ENCODE data around the gene PTP4A2. TPM values are rescaled to one million over a fixed set of nuclear protein-coding genes. Genes with fewer than 3 reads are reported as not detected.

The PTP4A2 gene
- total RNA-seq, 4 donors from 2014 or later = 294 to 522 (median 353) TPM

- H3K27me3 ChIP-seq = no peaks in the 10 kb centered on the region
- no peak for ATAC-seq
- peaks cover 43 to 44% of the 10 kb centered on the region in 2 donors for H3K4me1 ChIP-seq
- in situ Hi-C loops (cut with MboI; ENCODE audit: low sequenced_read_pairs in 4 of 4) (no loop called here), intact Hi-C loops (cut with DNase I; ENCODE audit: low total_unique reads) (loop anchor here (10.0 kb wide), 1 partner anchor 53 kb away; no protein-coding TSS in a partner anchor)
- H3K27ac ChIP-seq = peak overlapping the region in 3 of 4 donors; percentile 0 to 14 (median 7)
- no peak overlapping the region for H3K4me3 ChIP-seq
- no peak for TF ChIP-seq POLR2A (IDR thresholded peaks at IDR 0.05)
- TF ChIP-seq, protein P1, sequence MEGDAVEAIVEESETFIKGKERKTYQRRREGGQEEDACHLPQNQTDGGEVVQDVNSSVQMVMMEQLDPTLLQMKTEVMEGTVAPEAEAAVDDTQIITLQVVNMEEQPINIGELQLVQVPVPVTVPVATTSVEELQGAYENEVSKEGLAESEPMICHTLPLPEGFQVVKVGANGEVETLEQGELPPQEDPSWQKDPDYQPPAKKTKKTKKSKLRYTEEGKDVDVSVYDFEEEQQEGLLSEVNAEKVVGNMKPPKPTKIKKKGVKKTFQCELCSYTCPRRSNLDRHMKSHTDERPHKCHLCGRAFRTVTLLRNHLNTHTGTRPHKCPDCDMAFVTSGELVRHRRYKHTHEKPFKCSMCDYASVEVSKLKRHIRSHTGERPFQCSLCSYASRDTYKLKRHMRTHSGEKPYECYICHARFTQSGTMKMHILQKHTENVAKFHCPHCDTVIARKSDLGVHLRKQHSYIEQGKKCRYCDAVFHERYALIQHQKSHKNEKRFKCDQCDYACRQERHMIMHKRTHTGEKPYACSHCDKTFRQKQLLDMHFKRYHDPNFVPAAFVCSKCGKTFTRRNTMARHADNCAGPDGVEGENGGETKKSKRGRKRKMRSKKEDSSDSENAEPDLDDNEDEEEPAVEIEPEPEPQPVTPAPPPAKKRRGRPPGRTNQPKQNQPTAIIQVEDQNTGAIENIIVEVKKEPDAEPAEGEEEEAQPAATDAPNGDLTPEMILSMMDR (IDR thresholded peaks at IDR 0.05 in 4 of 5, conservative IDR thresholded peaks at IDR 0.05 in 1 of 5) = no peak
- peaks cover 0 to 66% of the 10 kb centered on the region in 2 donors for H3K36me3 ChIP-seq
- DNase-seq = no peak
- H3K9me3 ChIP-seq = no peaks in the 10 kb centered on the region
These were observed 26.0 kb downstream of the PTP4A2 start for GRCh38 chr1:31911994-31912780.

DNA sequence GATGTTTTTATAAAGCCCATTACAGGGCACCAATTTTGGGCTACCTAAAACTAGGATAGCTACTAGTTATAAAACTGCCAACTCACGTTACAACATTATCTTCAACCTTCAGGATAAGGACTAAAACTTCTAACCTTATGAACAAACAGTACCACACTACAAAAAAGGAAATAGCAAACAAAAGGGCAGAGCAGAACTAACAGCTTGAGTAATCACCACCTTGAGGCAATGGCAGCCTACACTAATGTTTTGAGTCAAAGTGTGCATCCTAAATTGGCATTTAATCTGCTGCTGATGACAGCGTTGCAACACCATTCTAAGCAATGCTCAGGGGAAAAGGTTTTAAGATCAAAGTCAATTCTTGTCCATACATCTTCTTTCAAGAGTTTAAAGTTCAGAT, 27.2 kb downstream of the PTP4A2 start:
- H3K27ac ChIP-seq = peak overlapping the region; percentile 0 to 20 (median 9)
- intact Hi-C loops (cut with DNase I; ENCODE audit: low total_unique reads) (loop anchor here (10.0 kb wide), 1 partner anchor 54 kb away; no protein-coding TSS in a partner anchor), in situ Hi-C loops (cut with MboI; ENCODE audit: low sequenced_read_pairs in 4 of 4) (no loop called here)
- H3K4me1 ChIP-seq = peaks cover 39 to 40% of the 10 kb centered on the region in 2 donors
- H3K36me3 ChIP-seq = peaks cover 0 to 77% of the 10 kb centered on the region in 2 donors
- ATAC-seq = peak in 1 of 2 donors; percentile 30
- no peak overlapping the region for H3K4me3 ChIP-seq
- DNase-seq = no peak
- TF ChIP-seq POLR2A (IDR thresholded peaks at IDR 0.05) = no peak
- TF ChIP-seq, protein P1 (IDR thresholded peaks at IDR 0.05 in 4 of 5, conservative IDR thresholded peaks at IDR 0.05 in 1 of 5) = no peak
- no peaks in the 10 kb centered on the region for H3K27me3 ChIP-seq
- no peaks in the 10 kb centered on the region for H3K9me3 ChIP-seq

- Histone ChIP-seq H3K9me3 (no peaks in the 10 kb centered on the region), H3K36me3 (peaks cover 0 to 69% of the 10 kb centered on the region in 2 donors), H3K4me3 (no peak overlapping the region), H3K27ac (no peak overlapping the region), H3K4me1 (peaks cover 34 to 35% of the 10 kb centered on the region in 2 donors), H3K27me3 (no peaks in the 10 kb centered on the region)
- no peak for ATAC-seq
- TF ChIP-seq, protein P1 (IDR thresholded peaks at IDR 0.05 in 4 of 5, conservative IDR thresholded peaks at IDR 0.05 in 1 of 5) = no peak
- no peak for DNase-seq
- intact Hi-C loops (cut with DNase I; ENCODE audit: low total_unique reads) (loop anchor here (10.0 kb wide), 2 partner anchors 55 to 95 kb away; partner anchors contain the start of gene SPOCD1), in situ Hi-C loops (cut with MboI; ENCODE audit: low sequenced_read_pairs in 4 of 4) (no loop called here)
These were observed 28.5 kb downstream of the PTP4A2 start for GRCh38 chr1:31909691-31910090.

DNA sequence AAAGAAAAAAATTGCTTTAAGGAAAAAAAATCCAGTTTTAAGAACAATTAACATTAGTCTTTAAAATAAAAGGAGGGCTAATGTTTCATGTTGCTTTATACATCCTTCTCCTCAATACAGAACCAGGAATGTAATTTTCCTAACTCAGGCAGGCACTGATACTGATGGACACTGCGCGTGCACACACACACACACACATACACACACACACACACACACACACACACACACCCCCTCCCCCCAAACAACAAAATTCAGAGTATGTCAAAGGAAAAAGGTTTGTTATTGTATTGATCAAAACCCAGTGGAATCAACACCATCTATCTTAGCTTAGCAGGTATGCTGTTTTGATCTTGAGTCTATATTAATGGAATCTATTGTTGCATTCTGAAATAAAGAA, 31.6 kb downstream of the PTP4A2 start:
- no peak overlapping the region for H3K4me3 ChIP-seq
- TF ChIP-seq, protein P1 (IDR thresholded peaks at IDR 0.05 in 4 of 5, conservative IDR thresholded peaks at IDR 0.05 in 1 of 5) = no peak
- TF ChIP-seq POLR2A (IDR thresholded peaks at IDR 0.05) = no peak
- ATAC-seq = no peak
- DNase-seq = no peak
- peaks cover 5 to 7% of the 10 kb centered on the region in 2 donors for H3K4me1 ChIP-seq
- no peaks in the 10 kb centered on the region for H3K27me3 ChIP-seq
- in situ Hi-C loops (cut with MboI; ENCODE audit: low sequenced_read_pairs in 4 of 4) (no loop called here), intact Hi-C loops (cut with DNase I; ENCODE audit: low total_unique reads) (loop anchor here (10.0 kb wide), 1 partner anchor 92 kb away; the partner anchor contains the start of gene SPOCD1)
- no peaks in the 10 kb centered on the region for H3K9me3 ChIP-seq
- H3K27ac ChIP-seq = no peak overlapping the region
- H3K36me3 ChIP-seq = peaks cover 0 to 57% of the 10 kb centered on the region in 2 donors
